T-helper 1 cell treated with Interleukin-12 subunit alpha and Interleukin-12 subunit beta and Interleukin-4 antibody, amounts not matched to agents 30 μg/mL and 1 μg/mL, for 36 hours (primary cell): ENCODE measurements around the gene KIF26B.

Experiments
- H3K27ac Mint-ChIP-seq: one replicate; pipeline ENCODE4 v1.8.0; 2021; ENCODE audit warnings: mild to moderate bottlenecking, mixed read lengths
- H3K27me3 Mint-ChIP-seq: one replicate; pipeline ENCODE4 v1.8.0; 2021; ENCODE audit warnings: low read depth, mixed read lengths
- H3K36me3 Mint-ChIP-seq: one replicate; pipeline ENCODE4 v1.8.0; 2021; ENCODE audit warnings: low read depth, mixed read lengths
- H3K4me1 Mint-ChIP-seq: one replicate; pipeline ENCODE4 v1.8.0; 2021; ENCODE audit warnings: low read depth, mixed read lengths
- H3K4me3 Mint-ChIP-seq: one replicate; pipeline ENCODE4 v1.8.0; 2021; ENCODE audit warnings: mild to moderate bottlenecking, moderate library complexity, mixed read lengths
- H3K9me3 Mint-ChIP-seq: one replicate; pipeline ENCODE4 v1.8.0; 2021; ENCODE audit warnings: mixed read lengths

KIF26B gene

DNA sequence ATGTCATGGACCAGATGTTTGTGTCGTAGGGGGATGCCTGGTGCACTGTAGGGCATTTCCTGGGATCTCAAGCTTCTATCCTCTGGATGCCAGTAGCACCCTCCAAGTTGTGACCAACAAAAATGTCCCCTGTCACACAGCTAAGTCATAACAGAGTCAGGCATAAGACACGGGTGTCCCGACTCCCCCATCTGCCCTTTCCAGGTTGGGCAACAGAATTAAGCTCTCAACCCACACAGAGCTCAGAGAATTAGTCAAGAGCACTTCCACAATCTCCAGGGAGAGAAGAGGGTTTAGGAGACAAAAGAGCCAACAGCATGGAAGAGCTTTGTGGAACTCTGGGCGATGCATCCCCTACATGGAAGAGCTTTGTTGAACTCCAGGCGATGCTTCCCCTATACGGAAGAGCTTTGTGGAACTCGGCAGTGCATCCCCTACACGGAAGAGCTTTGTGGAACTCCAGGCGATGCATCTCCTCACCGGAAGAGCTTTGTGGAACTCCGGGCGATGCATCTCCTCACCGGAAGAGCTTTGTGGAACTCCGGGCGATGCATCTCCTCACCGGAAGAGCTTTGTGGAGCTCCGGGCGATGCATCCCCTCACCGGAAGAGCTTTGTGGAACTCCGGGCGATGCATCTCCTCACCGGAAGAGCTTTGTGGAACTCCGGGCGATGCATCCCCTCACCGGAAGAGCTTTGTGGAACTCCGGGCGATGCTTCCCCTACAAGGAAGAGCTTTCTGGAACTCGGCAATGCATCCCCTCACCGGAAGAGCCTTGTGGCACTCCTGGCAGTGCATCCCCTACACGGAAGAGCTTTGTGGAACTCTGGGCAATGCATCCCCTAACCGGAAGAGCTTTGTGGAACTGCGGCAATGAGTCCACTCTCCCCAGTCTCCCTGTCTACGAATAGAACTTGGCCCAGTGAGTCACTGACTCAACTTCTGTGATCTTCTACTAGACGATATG is 422.7 kb downstream of the KIF26B start:
- Mint-ChIP-seq H3K27me3 (no peaks in the 10 kb centered on the region), H3K4me1 (no peaks in the 10 kb centered on the region), H3K4me3 (no peak overlapping the region), H3K9me3 (no peaks in the 10 kb centered on the region), H3K36me3 (no peaks in the 10 kb centered on the region), H3K27ac (no peak overlapping the region)

DNA sequence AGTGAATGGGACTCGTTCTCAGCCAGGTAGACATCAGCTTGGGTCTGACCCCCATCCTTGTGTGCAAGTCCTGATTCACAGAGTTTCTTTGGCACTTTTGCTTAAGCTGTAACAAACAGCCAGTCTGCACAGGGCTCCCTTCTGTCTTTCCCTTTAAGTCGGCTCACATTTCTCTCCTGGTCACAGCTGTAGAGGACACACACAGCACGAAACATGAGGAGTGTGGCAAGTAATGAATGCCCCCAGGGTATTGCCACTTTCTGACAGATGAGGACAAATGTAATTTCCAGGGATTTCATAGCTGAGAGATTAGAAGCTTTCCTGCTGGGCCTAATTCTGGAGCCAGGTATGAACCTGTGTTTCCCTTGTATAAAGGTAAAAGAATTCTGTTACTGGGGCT is 423.5 kb downstream of the KIF26B start:
- H3K27ac Mint-ChIP-seq: no peak overlapping the region
- no peaks in the 10 kb centered on the region for H3K4me1 Mint-ChIP-seq
- no peaks in the 10 kb centered on the region for H3K36me3 Mint-ChIP-seq
- H3K4me3 Mint-ChIP-seq: no peak overlapping the region
- no peaks in the 10 kb centered on the region for H3K27me3 Mint-ChIP-seq
- H3K9me3 Mint-ChIP-seq: no peaks in the 10 kb centered on the region

DNA sequence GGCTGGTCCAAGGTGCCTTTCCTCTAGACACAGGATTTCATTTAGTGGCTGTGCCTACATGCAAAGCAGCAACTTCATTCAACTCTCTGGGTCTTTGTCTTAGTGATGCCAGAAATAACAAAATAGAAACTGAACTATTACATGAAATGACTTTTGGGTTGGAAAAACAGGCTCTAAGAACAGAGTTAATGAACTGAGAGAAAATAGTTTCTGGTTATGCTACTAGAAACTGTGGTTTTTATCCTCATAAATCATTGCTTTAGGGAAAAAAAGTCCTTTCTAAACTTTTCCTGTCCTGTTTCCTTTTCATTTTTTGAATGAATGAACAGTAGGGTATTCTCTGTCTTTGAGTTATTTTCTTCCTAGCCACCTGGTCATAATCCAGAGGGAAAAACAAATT is 424.0 kb downstream of the KIF26B start:
- H3K4me3 Mint-ChIP-seq: no peak overlapping the region
- no peaks in the 10 kb centered on the region for H3K9me3 Mint-ChIP-seq
- no peaks in the 10 kb centered on the region for H3K4me1 Mint-ChIP-seq
- no peaks in the 10 kb centered on the region for H3K27me3 Mint-ChIP-seq
- H3K27ac Mint-ChIP-seq: no peak overlapping the region
- H3K36me3 Mint-ChIP-seq: no peaks in the 10 kb centered on the region

DNA sequence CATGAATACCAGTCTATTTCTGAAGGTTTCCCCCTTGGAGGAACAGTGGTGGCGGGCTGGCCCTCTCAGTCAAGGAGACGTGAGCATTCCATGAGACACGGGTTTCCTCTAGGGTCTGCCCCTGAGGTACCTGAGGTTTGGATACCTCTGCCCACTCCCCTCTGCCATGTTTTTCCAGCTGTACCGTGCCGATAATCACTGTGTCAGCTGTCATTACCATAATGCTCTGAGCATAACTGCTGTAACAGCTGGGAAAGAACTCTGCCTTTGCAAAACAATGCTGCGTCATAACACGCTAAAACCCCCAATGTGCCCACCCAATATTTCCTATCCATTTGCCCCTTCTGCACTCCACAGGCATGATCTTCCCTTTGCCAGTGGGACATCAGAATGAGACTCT is 425.1 kb downstream of the KIF26B start:
- Mint-ChIP-seq H3K36me3 (no peaks in the 10 kb centered on the region), H3K27ac (no peak overlapping the region), H3K4me1 (no peaks in the 10 kb centered on the region), H3K4me3 (no peak overlapping the region), H3K9me3 (no peaks in the 10 kb centered on the region), H3K27me3 (no peaks in the 10 kb centered on the region)

DNA sequence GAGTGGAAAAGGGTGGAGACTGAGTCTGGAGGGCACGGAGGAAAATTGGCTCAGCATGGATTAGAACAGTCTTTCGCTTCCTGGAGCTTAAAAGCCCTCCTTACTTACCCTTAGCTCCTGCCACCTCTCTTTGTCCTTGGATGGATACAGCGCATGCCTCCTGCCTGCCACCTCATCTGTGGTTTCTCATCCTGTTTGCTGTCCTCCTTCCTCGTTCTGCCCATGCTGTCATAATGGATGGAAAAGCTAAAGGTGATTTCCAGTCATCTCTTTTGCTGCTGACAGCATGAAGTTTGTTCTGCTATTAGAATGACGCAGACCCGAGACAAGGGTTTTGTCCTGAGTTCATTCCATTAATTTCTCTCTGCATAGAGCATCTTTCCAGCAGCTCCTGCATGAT is 425.9 kb downstream of the KIF26B start:
- Mint-ChIP-seq H3K36me3 (no peaks in the 10 kb centered on the region), H3K27me3 (no peaks in the 10 kb centered on the region), H3K27ac (no peak overlapping the region), H3K4me3 (no peak overlapping the region), H3K9me3 (no peaks in the 10 kb centered on the region), H3K4me1 (no peaks in the 10 kb centered on the region)

DNA sequence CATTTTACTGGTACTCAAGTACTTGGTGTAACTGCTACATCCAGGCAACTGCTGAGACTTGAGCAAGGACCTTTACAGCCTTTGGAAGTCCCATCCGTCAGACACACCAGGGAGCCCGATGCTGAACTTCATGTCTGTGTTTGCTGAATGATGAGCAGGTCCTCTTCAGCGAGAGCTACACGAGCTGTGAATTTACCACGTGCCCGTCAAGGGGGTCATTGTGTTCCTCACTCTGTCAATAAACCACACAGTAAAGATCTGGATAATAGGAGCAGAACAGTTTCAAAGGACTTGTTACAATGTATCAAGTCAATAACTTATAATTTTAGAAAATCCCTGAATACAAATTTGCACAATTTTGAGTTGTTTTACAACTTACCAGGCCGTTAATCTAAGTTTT is 427.2 kb downstream of the KIF26B start:
- Mint-ChIP-seq H3K27me3 (no peaks in the 10 kb centered on the region), H3K4me1 (no peaks in the 10 kb centered on the region), H3K36me3 (no peaks in the 10 kb centered on the region), H3K27ac (no peak overlapping the region), H3K9me3 (no peaks in the 10 kb centered on the region), H3K4me3 (no peak overlapping the region)

DNA sequence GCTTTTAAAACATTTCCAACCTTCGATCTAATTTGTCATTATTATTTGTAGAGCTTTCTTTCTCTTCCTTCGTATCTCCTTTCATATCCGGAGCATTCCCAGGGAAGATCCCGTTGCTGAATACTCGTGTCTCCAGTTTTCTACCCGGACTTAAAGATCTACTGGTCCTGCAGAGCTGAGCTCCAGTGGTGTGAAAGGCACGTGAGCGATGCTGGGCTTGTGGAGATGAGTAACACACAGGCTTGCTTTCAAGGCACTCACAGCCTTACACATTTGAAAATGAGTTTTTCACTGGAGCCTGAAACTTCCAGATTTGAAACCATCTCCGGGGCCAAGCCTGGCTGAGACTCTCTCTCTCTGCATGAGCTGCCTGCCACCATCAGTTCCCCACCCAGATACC is 428.3 kb downstream of the KIF26B start:
- Mint-ChIP-seq H3K27ac (no peak overlapping the region), H3K9me3 (no peaks in the 10 kb centered on the region), H3K4me3 (no peak overlapping the region), H3K27me3 (no peaks in the 10 kb centered on the region), H3K36me3 (no peaks in the 10 kb centered on the region), H3K4me1 (no peaks in the 10 kb centered on the region)

DNA sequence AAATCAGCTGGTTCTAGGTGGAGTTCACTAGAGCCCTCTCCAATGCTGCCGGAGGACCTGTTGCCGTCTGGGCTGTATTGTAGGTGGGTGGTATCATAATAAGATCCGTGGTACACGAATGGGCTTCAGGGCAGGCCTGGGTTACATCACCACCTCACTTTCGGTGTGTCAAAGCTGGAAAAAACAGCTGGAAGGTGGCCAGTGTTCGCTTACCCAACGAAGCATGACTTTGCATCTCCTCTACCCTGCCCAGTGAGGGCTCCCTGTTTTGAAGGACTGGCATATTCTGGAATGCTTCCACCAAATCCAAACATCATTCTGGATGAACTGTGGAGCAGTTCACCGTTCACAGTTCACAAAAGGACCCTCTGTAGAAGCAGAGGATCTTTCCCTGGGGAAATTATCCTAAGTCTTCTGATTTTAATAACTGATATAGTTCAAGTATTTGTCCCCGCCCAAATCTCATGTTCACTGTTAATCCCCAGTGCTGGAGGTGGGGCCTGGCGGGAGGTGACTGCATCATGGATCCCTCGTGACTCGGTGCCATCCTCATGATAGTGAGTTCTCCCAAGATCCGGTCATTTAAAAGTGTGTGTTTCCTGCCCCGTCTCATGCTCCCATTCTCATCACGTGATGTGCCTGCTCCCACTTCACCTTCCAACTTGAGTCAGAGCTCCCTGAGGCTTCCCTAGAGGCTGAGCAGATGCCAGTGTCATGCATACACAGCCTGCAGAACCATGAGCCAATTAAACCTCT is 429.0 kb downstream of the KIF26B start:
- H3K27me3 Mint-ChIP-seq: no peaks in the 10 kb centered on the region
- H3K27ac Mint-ChIP-seq: no peak overlapping the region
- no peaks in the 10 kb centered on the region for H3K36me3 Mint-ChIP-seq
- H3K9me3 Mint-ChIP-seq: no peaks in the 10 kb centered on the region
- no peak overlapping the region for H3K4me3 Mint-ChIP-seq
- H3K4me1 Mint-ChIP-seq: no peaks in the 10 kb centered on the region

DNA sequence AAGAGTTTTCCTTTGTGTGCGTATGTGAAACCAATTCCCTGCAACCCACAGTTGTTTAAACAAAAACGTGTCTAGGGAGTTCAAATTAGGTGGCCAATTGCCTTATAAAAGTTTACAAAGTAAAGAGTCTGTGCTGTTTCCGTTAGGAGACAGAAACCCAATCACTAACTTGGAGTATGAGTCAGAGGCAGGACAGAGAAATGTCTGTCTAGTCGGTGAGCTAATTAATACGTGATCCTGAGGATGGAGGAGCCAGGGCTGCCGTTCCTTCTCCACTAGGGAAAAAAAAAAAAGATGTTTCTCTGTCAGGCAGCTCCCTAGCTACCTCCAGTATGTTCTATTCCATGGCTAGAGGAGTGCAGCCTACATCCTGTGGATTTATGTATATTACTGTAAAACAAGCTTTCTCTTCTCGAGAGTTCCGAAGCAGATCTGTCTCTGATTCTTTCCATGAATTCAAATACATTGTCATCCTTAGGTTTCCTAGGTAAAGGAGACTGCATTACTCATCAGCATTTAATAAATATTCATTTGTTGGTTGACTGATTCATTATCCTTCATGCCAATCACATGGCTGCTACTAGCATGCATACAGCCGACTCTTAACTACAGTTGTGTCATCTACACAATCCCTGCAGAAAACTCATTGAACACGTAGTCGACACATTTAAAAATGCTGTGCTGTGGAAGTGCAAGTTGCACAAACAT is 430.6 kb downstream of the KIF26B start:
- H3K9me3 Mint-ChIP-seq: no peaks in the 10 kb centered on the region

DNA sequence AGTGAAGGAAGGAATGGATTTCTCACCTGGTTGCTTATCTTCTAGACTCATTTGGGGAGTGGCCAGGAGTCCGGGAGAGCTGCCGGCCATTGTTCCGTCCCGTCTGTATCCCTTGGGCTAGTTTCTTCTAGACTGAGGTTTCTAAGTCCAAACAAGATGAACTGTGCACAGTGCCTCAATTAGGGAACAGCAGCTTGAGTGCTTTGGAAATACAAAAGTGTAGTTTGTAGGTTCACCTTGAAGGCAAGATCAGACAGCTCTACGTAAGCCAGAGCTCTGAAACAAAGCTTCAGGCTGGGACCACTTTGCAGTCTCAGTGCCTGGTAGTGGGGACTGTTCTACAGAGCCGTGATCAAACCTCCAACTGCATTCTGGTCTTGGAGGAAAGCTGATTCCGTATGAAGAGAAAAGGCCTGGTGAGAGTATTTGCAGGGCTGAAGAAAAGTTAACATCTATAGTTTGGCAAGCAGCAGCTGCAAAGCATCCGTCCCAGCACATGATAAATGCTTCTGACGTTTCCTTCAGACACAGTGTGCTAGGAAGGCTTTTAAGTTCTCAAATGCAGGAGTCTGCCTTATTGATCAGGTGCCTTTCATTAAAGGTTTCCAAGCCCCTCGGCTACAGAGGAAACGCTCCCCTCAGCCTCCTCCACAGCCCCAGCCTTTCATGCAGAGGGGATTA is 432.8 kb downstream of the KIF26B start:
- no peaks in the 10 kb centered on the region for H3K36me3 Mint-ChIP-seq
- H3K4me3 Mint-ChIP-seq: no peak overlapping the region
- H3K27ac Mint-ChIP-seq: no peak overlapping the region
- no peaks in the 10 kb centered on the region for H3K4me1 Mint-ChIP-seq
- no peaks in the 10 kb centered on the region for H3K9me3 Mint-ChIP-seq
- H3K27me3 Mint-ChIP-seq: no peaks in the 10 kb centered on the region

More for the DNA sequence above, 430.6 kb downstream of the KIF26B start:
- Mint-ChIP-seq H3K36me3 (no peaks in the 10 kb centered on the region), H3K4me3 (no peak overlapping the region), H3K27me3 (no peaks in the 10 kb centered on the region), H3K27ac (no peak overlapping the region), H3K4me1 (no peaks in the 10 kb centered on the region)

DNA sequence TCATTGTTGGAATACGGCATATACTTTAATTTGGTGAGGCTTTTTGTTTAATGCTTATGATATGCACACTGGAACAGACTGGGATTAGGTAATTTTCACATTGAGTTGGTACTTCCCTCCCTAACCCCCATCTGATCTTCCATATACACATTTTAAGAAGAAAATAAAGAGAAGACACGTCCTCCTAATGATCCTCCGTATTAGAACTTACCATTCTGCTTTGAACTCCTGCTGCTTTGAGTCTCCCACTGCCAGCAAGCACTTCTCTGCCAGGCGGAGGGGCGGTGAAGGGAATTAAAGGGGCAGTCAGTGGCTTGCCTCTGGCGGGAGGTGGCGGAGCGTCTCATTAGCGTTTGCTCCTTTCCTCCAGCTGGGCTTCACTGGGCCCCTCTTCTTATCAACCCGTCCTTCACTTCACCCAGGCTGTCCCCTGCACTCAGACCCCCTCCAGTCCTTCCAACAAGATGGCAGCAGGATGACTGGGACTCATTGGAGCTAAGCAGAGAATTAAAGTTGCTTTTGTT is 433.4 kb downstream of the KIF26B start:
- H3K4me1 Mint-ChIP-seq: no peaks in the 10 kb centered on the region
- no peak overlapping the region for H3K27ac Mint-ChIP-seq
- no peaks in the 10 kb centered on the region for H3K36me3 Mint-ChIP-seq
- no peak overlapping the region for H3K4me3 Mint-ChIP-seq
- H3K27me3 Mint-ChIP-seq: no peaks in the 10 kb centered on the region
- no peaks in the 10 kb centered on the region for H3K9me3 Mint-ChIP-seq

DNA sequence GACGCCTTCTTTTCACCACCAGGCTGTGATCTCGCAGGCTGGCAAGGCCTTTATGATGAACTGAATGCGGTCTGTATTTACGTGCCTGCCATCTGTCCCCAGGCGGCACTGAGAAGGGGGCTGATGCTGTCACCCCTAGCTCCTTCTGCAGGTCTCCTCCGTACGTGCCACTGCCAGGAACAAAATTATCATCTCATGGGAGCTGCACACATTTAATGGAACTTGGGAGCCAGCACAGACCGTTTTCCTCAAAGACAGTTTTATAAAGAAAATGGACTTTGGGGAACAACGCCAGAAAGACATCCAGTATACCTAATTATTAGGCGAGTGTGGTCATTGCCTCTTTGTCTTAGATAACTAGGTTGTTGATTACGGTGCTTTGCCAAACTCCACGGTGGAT is 434.5 kb downstream of the KIF26B start:
- no peak overlapping the region for H3K27ac Mint-ChIP-seq
- no peaks in the 10 kb centered on the region for H3K27me3 Mint-ChIP-seq
- H3K4me1 Mint-ChIP-seq: no peaks in the 10 kb centered on the region
- H3K9me3 Mint-ChIP-seq: no peaks in the 10 kb centered on the region
- H3K36me3 Mint-ChIP-seq: no peaks in the 10 kb centered on the region
- H3K4me3 Mint-ChIP-seq: no peak overlapping the region

DNA sequence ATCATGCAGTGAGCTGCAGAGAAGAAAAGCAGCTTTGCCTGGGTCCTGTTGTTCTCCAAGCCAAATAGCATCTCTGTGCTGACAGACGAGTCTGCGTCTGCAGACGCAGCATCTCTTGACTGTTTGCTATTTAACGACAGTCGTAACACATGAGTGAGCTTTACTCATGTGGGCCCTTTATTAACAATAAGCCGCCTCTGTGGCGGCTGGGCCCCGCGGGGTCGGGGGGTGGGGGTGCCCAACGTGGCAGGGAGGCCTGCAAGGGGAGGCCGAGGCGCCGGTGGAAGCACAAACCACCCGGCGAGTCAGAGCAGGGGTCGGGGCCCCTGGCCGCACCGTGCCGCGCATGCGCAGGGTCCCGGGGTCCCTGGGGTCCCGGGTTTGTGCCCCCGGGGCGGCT is 435.1 kb downstream of the KIF26B start:
- Mint-ChIP-seq H3K36me3 (no peaks in the 10 kb centered on the region), H3K9me3 (no peaks in the 10 kb centered on the region), H3K4me1 (no peaks in the 10 kb centered on the region), H3K4me3 (no peak overlapping the region), H3K27ac (no peak overlapping the region), H3K27me3 (no peaks in the 10 kb centered on the region)

DNA sequence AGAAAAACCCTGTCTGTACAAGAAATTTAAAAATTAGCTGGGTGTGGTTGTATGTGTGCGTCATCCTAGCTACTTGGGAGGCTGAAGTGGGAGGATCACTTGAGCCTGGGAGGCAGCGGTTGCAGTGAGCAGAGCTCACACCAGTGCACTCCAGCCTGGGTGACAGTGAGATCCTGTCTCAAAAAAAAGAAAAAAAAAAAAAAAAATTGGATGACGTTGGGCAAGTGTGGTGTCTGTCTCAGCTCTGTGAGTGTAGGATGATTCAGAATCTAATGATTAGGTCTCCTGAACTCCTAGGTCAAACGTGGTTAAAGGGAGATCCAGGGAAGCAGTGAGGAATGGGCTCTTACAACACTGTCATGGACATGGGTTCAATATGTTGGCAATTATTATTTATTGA is 435.9 kb downstream of the KIF26B start:
- H3K4me3 Mint-ChIP-seq: no peak overlapping the region
- H3K4me1 Mint-ChIP-seq: no peaks in the 10 kb centered on the region
- no peaks in the 10 kb centered on the region for H3K36me3 Mint-ChIP-seq
- no peaks in the 10 kb centered on the region for H3K27me3 Mint-ChIP-seq
- no peak overlapping the region for H3K27ac Mint-ChIP-seq
- no peaks in the 10 kb centered on the region for H3K9me3 Mint-ChIP-seq
